Measurements from ENCODE around the gene ZNF827. TPM values are rescaled to one million over a fixed set of nuclear protein-coding genes. Genes with fewer than 3 reads are reported as not detected.

Gene ZNF827
- total RNA-seq, 1 donor, result 9.1 TPM

DNA sequence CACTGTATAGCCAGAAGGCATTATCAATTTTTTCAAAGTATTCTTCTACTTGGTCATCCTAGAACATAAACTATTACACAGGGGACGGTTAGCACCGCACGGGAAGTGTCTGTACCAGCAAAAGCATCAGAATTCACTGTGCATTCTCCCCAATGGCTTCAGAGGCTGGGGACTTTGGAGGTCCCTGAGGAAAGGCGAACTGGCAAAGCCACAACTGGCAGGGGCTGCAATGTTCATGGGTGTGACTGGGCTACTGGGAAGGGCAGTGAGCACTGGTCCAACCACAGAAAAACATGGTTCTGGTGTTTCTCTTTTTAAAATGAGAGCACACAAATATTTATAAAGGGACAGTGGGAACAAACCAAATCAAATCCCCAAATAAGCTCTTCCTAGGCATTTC, 175.2 kb downstream of the ZNF827 start:
- DNase-seq (ENCODE audit: low read depth), result no peak
- no peak overlapping the region for H3K4me3 ChIP-seq (ENCODE audit: low read depth, low read length)
- TF ChIP-seq, protein P1, sequence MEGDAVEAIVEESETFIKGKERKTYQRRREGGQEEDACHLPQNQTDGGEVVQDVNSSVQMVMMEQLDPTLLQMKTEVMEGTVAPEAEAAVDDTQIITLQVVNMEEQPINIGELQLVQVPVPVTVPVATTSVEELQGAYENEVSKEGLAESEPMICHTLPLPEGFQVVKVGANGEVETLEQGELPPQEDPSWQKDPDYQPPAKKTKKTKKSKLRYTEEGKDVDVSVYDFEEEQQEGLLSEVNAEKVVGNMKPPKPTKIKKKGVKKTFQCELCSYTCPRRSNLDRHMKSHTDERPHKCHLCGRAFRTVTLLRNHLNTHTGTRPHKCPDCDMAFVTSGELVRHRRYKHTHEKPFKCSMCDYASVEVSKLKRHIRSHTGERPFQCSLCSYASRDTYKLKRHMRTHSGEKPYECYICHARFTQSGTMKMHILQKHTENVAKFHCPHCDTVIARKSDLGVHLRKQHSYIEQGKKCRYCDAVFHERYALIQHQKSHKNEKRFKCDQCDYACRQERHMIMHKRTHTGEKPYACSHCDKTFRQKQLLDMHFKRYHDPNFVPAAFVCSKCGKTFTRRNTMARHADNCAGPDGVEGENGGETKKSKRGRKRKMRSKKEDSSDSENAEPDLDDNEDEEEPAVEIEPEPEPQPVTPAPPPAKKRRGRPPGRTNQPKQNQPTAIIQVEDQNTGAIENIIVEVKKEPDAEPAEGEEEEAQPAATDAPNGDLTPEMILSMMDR (IDR thresholded peaks at IDR 0.05; ENCODE audit: insufficient read depth, low read depth, low read length), result no peak

DNA sequence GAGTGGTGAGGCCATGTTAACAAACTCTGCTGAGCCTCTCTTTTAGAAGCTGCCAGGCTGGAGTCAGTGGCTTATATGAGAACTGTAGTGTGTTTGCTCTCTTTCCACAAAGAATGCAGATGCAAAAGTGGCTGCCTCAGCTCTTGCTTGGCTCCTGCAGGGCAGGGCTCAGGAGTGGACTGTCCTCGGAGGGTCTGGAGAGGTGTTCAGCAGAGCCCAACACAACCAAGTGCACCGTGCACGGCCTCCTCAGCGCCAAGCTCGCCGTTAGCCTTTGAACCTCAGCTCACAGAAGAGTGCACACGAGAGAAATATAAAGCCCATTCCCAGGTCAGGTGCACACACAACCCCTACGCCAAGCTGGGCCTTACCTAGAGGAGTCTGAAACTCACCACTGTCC, 175.9 kb downstream of the ZNF827 start:
- TF ChIP-seq, protein P1 (IDR thresholded peaks at IDR 0.05; ENCODE audit: insufficient read depth, low read depth, low read length), result no peak

DNA sequence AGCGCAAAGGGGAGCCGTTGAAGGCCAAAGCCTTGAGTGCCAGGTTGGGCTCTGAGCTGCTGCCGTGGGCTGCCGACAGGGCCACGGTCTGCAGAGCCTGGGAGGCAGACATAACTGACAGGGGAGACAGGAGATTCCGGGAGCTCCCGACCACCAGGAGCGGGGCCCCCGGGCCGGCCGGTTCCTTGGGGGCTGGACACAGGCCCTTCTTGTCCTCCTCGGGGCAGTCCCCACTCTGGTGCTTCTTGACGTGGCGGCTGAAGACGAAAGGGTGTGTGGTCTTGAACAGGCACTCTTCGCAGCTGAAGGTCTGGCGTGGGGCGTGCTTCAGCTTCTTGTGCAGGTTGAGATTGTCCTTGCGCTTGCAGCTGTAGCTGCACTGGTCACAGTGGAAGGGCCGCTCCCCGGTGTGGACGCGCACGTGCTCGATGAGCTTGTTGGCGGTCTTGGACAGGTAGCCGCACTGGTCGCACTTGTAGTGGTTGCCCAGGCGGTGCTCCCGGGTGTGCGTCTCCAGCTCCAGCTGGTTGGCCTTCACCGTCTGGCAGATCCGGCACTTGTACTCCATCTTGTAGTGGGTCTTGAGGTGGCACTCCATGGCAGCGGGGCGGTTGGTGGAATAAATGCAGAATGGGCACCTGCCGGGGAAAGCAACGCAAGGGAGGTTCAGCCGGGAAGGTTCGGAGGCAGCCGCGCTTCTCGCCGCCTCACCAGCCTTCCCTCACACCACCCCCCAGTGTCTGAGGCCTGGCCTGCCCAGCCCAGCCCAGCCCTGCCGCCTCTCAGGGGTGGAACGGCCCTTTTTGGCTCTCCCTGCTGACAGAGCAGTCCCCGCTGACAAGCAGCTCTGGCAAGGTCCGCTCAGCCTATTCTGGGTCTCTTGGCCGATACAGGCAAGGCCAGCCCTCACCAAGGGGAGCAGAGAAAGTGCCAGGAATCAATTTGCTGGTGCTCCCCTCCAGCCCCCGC, 177.4 kb downstream of the ZNF827 start:
- TF ChIP-seq, protein P1 (IDR thresholded peaks at IDR 0.05; ENCODE audit: insufficient read depth, low read depth, low read length), result no peak
- no peak overlapping the region for H3K4me3 ChIP-seq (ENCODE audit: low read depth, low read length)
- no peak for DNase-seq (ENCODE audit: low read depth)

More for the DNA sequence above, 175.9 kb downstream of the ZNF827 start:
- H3K4me3 ChIP-seq (ENCODE audit: low read depth, low read length), result no peak overlapping the region
- DNase-seq (ENCODE audit: low read depth), result no peak

DNA sequence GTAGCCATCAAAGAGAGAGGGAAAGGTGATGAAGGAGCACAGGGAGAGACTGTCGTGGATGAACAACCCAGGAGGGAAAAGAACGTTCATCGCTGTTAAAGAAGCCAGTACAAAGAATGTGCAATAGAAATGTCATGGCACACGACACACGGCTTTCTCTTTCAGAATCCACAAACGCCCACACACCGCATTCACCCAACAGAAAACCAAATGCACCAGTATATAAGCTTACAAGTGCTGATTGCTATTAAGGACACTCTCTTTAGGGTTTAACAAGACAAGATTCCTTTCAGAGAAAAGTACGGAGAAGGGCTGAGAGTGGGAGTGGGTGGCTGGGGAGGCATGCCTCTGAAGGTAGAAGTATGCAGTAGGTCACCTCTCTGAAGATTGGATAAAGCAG, 178.4 kb downstream of the ZNF827 start:
- no peak overlapping the region for H3K4me3 ChIP-seq (ENCODE audit: low read depth, low read length)
- no peak for DNase-seq (ENCODE audit: low read depth)
- TF ChIP-seq, protein P1 (IDR thresholded peaks at IDR 0.05; ENCODE audit: insufficient read depth, low read depth, low read length), result no peak

DNA sequence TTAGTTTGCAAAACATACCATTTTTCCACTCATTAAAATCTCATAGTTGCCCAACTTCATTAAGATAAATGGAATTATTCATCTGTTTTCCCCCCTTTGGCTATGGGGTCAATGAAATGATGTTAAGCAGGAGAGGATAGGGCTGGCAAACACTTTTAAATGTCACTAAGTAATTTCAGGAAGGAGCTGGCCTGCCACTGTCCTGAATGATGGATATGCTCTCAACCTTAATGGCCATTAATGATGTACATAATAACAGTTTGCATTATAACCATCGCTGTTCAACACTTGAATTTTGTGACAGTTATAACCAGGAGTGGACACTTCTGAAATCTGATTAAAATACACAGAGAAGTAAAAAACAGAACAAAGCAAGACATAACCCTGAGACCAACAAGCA, 181.4 kb downstream of the ZNF827 start:
- DNase-seq (ENCODE audit: low read depth), result no peak
- TF ChIP-seq, protein P1 (IDR thresholded peaks at IDR 0.05; ENCODE audit: insufficient read depth, low read depth, low read length), result no peak
- H3K4me3 ChIP-seq (ENCODE audit: low read depth, low read length), result no peak overlapping the region

DNA sequence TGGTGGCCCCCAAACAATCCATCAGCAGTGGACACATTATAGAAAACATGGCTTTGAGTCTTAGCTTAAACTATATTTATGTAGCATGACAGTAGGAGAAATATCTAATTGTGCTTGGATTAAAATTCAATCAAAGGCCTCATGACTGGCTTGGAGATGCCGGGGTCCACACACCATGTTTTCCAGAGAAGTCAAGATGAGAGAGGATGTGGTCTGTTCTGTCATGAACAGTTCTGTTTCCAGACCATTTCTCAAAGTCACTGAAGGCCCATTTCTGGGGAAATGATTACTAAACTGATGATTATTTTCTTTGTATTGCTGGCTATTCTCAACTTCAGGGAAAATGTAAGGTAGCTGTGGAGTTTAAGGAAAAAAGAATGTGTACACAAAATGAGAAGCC, 182.4 kb downstream of the ZNF827 start:
- H3K4me3 ChIP-seq (ENCODE audit: low read depth, low read length), result no peak overlapping the region
- TF ChIP-seq, protein P1 (IDR thresholded peaks at IDR 0.05; ENCODE audit: insufficient read depth, low read depth, low read length), result no peak
- DNase-seq (ENCODE audit: low read depth), result no peak
